Keratinocyte (primary cell): Measurements from ENCODE around the gene ADM5. TPM values are rescaled to one million over a fixed set of nuclear protein-coding genes. Genes with fewer than 3 reads are reported as not detected.

Experiments used
- DNase-seq: peaks from one replicate; pipeline ENCODE4 v3.0.0-alpha.2; 2011; ENCODE audit warnings: low read depth, missing footprints, low spot score
- FAIRE-seq: peaks from 2 replicates; lab custom pipeline; 2011; peaks lifted over from hg19 to GRCh38; lab: Jason Lieb, UNC
- H2AFZ ChIP-seq: 2 replicates; pipeline ENCODE4 v1.6.0; 2012; ENCODE audit warnings: low read length, control low read depth, inconsistent platforms; ENCODE audit not compliant: control insufficient read depth
- H3K27ac ChIP-seq: 2 replicates; pipeline ENCODE4 v1.5.1; 2011; ENCODE audit warnings: low read length; ENCODE audit not compliant: control insufficient read depth, insufficient read depth
- H3K27me3 ChIP-seq: 3 replicates; pipeline ENCODE4 v1.6.0; 2011; ENCODE audit warnings: low read length; ENCODE audit not compliant: control insufficient read depth, insufficient read depth; ENCODE audit errors: extremely low read depth
- H3K36me3 ChIP-seq, 2 experiments: 2 replicates in 1 of 2; 3 replicates in 1 of 2; pipeline ENCODE4 v1.5.1; 2011; ENCODE audit warnings: low read length in 2 of 2, mild to moderate bottlenecking in 1 of 2; ENCODE audit not compliant: control insufficient read depth in 2 of 2, insufficient read depth in 2 of 2; ENCODE audit errors: extremely low read depth in 1 of 2
- H3K4me1 ChIP-seq: 3 replicates; pipeline ENCODE4 v1.5.1; 2011; ENCODE audit warnings: low read length; ENCODE audit not compliant: control insufficient read depth, insufficient read depth; ENCODE audit errors: extremely low read depth
- H3K4me2 ChIP-seq: 3 replicates; pipeline ENCODE4 v1.6.0; 2011; ENCODE audit warnings: low read depth, low read length; ENCODE audit not compliant: control insufficient read depth, insufficient read depth; ENCODE audit errors: extremely low read depth
- H3K4me3 ChIP-seq, 3 experiments: fragments of 200-600 bp in 1 of 3; sonication (generic) in 1 of 3; 2 replicates in 2 of 3; 3 replicates in 1 of 3; pipeline ENCODE4 v1.5.1; 2011 to 2016; ENCODE audit warnings: low read length in 3 of 3, mild to moderate bottlenecking in 3 of 3, control low read depth in 2 of 3, inconsistent platforms in 1 of 3, low read depth in 1 of 3, mixed read lengths in 1 of 3, mixed run types in 1 of 3, moderate library complexity in 1 of 3; ENCODE audit not compliant: control insufficient read depth in 2 of 3, insufficient read depth in 2 of 3; ENCODE audit errors: extremely low read depth in 1 of 3
- H3K79me2 ChIP-seq: 2 replicates; pipeline ENCODE4 v1.6.0; 2012; ENCODE audit warnings: low read length; ENCODE audit not compliant: control insufficient read depth, insufficient read depth
- H3K9ac ChIP-seq: 3 replicates; pipeline ENCODE4 v1.6.0; 2011; ENCODE audit warnings: low read length; ENCODE audit not compliant: control insufficient read depth, insufficient read depth; ENCODE audit errors: extremely low read depth
- H3K9me1 ChIP-seq: 3 replicates; pipeline ENCODE4 v1.6.0; 2011; ENCODE audit warnings: low read length; ENCODE audit not compliant: control insufficient read depth, insufficient read depth; ENCODE audit errors: extremely low read depth
- H3K9me3 ChIP-seq: 2 replicates; pipeline ENCODE4 v1.5.1; 2012; ENCODE audit warnings: low read depth, low read length; ENCODE audit not compliant: control insufficient read depth
- H4K20me1 ChIP-seq: 3 replicates; pipeline ENCODE4 v1.6.0; 2011; ENCODE audit warnings: low read length; ENCODE audit not compliant: control insufficient read depth, insufficient read depth; ENCODE audit errors: extremely low read depth
- CTCF ChIP-seq, 3 experiments: IDR thresholded peaks in 1 of 3; conservative IDR thresholded peaks in 1 of 3; optimal IDR thresholded peaks in 1 of 3; 2 replicates in 2 of 3; 3 replicates in 1 of 3; pipeline versions ENCODE3 to v1.5.1; 2011; ENCODE audit warnings: low read length in 3 of 3, mild to moderate bottlenecking in 3 of 3, moderate library complexity in 2 of 3, control low read depth in 1 of 3, inconsistent platforms in 1 of 3; ENCODE audit not compliant: insufficient read depth in 2 of 3; ENCODE audit errors: extremely low read depth in 1 of 3
- EZH2 ChIP-seq: IDR thresholded peaks from one replicate; pipeline ENCODE4 v1.6.1; 2012; ENCODE audit warnings: inconsistent platforms, mild to moderate bottlenecking, low read length, moderate library complexity
- dilution Hi-C: fragments of 300-500 bp; cut with MboI; formaldehyde crosslinking; loops from one replicate; pipeline ENCODE4 v1.7.0; 2020; ENCODE audit warnings: low sequenced_read_pairs; ENCODE audit not compliant: extremely low pct_ligation_motif_present
- polyA plus RNA-seq, 5 experiments: library from polyadenylated mRNA; depleted of rRNA in 3 of 5; stranded (reverse) in 3 of 5; stranded (forward) in 1 of 5; unstranded in 1 of 5; fragments of >200 nt; gene quantifications; 1 replicate in 1 of 5; 2 replicates in 3 of 5; 3 replicates in 1 of 5; pipeline versions ENCODE4 v1.2.1 to v1.2.3, GENCODE V29; 2011 to 2012; ENCODE audit warnings: missing spikeins in 2 of 5, low read depth in 1 of 5, low replicate concordance in 1 of 5

Gene ADM5
- polyA plus RNA-seq, 1 donor (not counting 4 experiments of a cell fraction or from before 2014, with no cell fraction given): 0.73 TPM

- peaks cover 21% of the 10 kb centered on the region for H3K4me1 ChIP-seq
- DNase-seq: no peak
- H3K27me3 ChIP-seq: no peaks in the 10 kb centered on the region
- peak overlapping the region; percentile 93 for H3K4me2 ChIP-seq
- peaks cover 7% of the 10 kb centered on the region for H4K20me1 ChIP-seq
- peak; percentile 55 for FAIRE-seq
- no peaks in the 10 kb centered on the region for H3K9me3 ChIP-seq
- H3K36me3 ChIP-seq: peaks cover 16 to 20% of the 10 kb centered on the region in 2 experiments
- dilution Hi-C loops: no loop called here
- TF ChIP-seq CTCF (optimal IDR thresholded peaks at IDR 0.05 in 1 of 3, IDR thresholded peaks at IDR 0.05 in 1 of 3, conservative IDR thresholded peaks at IDR 0.05 in 1 of 3; ENCODE audit: extremely low read depth in 1 of 3, insufficient read depth in 2 of 3, low read length in 3 of 3) (no peak), EZH2 (no peak)
- peak overlapping the region; percentile 9 for H2AFZ ChIP-seq
- peak overlapping the region; percentile 56 for H3K9ac ChIP-seq
- peaks cover 2% of the 10 kb centered on the region for H3K79me2 ChIP-seq
- no peak overlapping the region for H3K27ac ChIP-seq
- no peaks in the 10 kb centered on the region for H3K9me1 ChIP-seq
- peak overlapping the region; percentile 9 to 60 (median 47) for H3K4me3 ChIP-seq
Measured at GRCh38 chr19:49690079-49690655, 773 bp downstream of the ADM5 start.

DNA sequence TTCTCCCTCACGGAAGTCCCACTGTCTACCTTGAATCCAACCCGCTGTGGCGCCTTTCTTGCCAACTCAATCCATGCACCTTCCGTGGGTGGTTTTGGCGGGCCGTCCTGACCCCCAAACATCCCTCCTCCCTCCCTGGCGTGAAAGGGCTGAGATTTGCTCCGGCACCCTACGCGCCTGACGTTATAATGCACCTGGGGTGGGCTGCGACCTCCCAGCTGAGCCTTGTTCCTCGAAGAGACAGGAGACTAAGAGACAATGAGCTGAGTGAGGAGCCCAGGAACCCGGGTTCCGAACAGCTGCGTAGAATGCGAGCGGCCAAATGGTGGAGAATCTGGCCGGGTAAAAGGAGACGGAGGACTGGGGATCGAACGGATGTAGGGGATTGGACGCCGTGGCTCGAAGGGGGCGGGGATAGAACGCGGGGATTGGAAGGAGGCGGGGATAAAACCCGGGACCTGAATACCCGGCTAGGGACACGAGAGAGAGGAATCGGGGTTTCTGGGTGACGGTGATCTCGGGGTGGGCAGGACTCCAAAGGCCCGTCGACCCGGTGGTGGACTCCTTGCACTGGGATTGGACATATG lies 1.4 kb downstream of the ADM5 start, which contains the start of gene CPT1C:
CPT1C (plus strand) TSS at position 461 of the 587 bp plus-strand sequence. CDS start 1,137 bp downstream, outside the sequence.
- Histone ChIP-seq H3K4me1 (peaks cover 21% of the 10 kb centered on the region), H3K27ac (no peak within 1 kb of the TSS)
- FAIRE-seq: no peak

More for the DNA sequence above, 1.4 kb downstream of the ADM5 start, which contains the start of gene CPT1C:
- dilution Hi-C loops: no loop called here
- Histone ChIP-seq H3K27me3 (no peaks in the 10 kb centered on the region), H4K20me1 (peaks cover 7% of the 10 kb centered on the region), H3K4me2 (peak within 1 kb of the TSS; percentile 93), H3K4me3 (peak within 1 kb of the TSS; percentile 9 to 60 (median 47)), H3K79me2 (peaks cover 2% of the 10 kb centered on the region), H3K9me3 (no peaks in the 10 kb centered on the region), H3K9ac (peak within 1 kb of the TSS; percentile 56), H3K9me1 (no peaks in the 10 kb centered on the region), H3K36me3 (peaks cover 11 to 16% of the 10 kb centered on the region in 2 experiments), H2AFZ (peak within 1 kb of the TSS; percentile 30)
- no peak for DNase-seq
- TF ChIP-seq EZH2 (no peak), CTCF (optimal IDR thresholded peaks at IDR 0.05 in 1 of 3, IDR thresholded peaks at IDR 0.05 in 1 of 3, conservative IDR thresholded peaks at IDR 0.05 in 1 of 3; ENCODE audit: extremely low read depth in 1 of 3, insufficient read depth in 2 of 3, low read length in 3 of 3) (no peak)
